Left colon (tissue), 2 donors: Measurements from ENCODE around the gene NEMF. TPM values are rescaled to one million over a fixed set of nuclear protein-coding genes. Genes with fewer than 3 reads are reported as not detected.
"Not testable (repeated sequence)": the region's sequence is repeated elsewhere in the genome, so short reads cannot be mapped to it uniquely, and the experiment has no call there.

ENCODE experiments used
- ATAC-seq: fragments of 200-7000 bp; cut with Tn5 transposase; one replicate; pipeline ENCODE4 v1.9.1; 2020; ENCODE audit warnings: mild to moderate bottlenecking, moderate library complexity
- DNase-seq, 2 donors: peaks; one replicate each; pipeline ENCODE4 v3.0.0-alpha.2; 2020
- intact Hi-C, 2 donors: fragments of 100-400 bp; cut with DNase I in 1 of 2; cut with micrococcal nuclease in 1 of 2; formaldehyde crosslinking; loops; one replicate each; pipeline versions ENCODE4 v1.11.2 to v1.14.0; 2022; cut with DNase I, micrococcal nuclease
- total RNA-seq, 2 donors: library from RNA; stranded (reverse); fragmentation: NEBNext Ultra II Directional; extraction: Animal tissue kit (Norgen Biotek cat#: 25700); gene quantifications; one replicate each; pipeline ENCODE4 v1.2.1, GENCODE V29; 2021
- donor health status: DM: no; HTN: no; CAD: no.
- donor health status: DM: yes; HTN: yes; CAD: no.

The NEMF gene
- total RNA-seq, 2 donors from 2014 or later: 53.2 to 62.1 TPM

DNA sequence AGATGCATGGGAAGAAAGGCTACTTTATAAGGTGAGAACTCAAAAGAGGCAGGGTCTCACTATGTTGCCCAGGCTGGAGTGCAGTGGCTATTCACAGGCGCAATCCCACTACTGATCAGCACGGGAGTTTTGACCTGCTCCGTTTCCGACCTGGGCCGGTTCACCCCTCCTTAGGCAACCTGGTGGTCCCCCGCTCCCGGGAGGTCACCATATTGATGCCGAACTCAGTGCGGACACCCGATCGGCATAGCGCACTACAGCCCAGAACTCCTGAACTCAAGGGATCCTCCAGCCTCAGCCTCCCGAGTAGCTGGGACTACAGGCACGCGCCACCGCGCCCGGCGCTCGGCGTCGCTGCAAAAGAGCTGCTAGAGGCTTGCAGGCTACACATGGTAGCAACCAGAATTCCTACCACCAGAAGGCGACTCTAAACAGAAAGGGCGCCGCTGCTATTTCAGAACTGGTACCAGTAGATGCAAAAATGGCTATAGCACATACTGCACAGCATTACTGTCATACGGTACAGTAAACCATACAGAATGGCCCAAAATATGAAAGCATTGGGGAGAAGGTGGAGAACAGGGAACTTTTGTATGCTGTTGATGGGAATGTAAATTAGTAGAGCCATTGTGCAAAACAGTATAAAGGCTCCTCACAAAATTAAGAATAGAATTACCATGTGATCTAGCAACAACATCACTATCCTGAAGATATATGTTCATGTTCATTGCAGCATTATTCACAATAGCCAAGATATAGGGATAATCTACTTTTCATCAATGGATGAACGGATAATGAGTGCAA, 1.2 kb upstream of the NEMF start:
- intact Hi-C loops: loop anchor here in 1 of 2 donors (10.0 kb wide), 1 partner anchor 261 kb away; the partner anchor contains the start of gene VCPKMT
- ATAC-seq (peak; percentile 79), DNase-seq (peak; percentile 80)

- DNase-seq (no peak), ATAC-seq (peak; percentile 4)
- intact Hi-C loops: loop anchor here in 1 of 2 donors (10.0 kb wide), 1 partner anchor 262 kb away; the partner anchor contains the start of gene VCPKMT
Measured at GRCh38 chr14:49853158-49853477, 530 bp upstream of the NEMF start.

DNA sequence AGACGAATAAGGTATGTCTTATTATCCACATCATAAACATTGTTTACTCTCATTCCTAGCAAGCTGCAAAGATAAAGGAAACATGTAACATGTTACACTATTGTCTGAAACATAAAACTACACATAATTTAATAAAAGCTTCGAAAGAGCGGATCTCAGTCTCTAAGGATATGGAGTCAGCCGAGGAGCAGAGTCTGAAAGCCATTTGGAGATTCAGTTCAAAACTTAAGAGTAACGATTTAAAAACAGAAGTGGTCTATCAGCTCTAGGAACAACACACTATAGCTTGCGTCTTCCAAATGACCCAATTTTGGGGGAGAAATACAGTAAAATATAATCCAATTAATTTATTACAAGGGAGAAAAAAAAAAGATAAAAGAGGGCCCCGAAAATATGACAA, 775 bp downstream of the NEMF start:
- intact Hi-C loops: loop anchor here in 1 of 2 donors (10.0 kb wide), 1 partner anchor 263 kb away; the partner anchor contains the start of gene VCPKMT
- ATAC-seq (no peak), DNase-seq (no peak)

GRCh38 chr14:49849213-49849847, 3.3 kb downstream of the NEMF start:
- no peak for DNase-seq
- no peak for ATAC-seq
- intact Hi-C loops: no loop called here

GRCh38 chr14:49828640-49829039, 23.9 kb downstream of the NEMF start:
- DNase-seq: no peak
- no peak for ATAC-seq
- intact Hi-C loops: no loop called here

- intact Hi-C loops: no loop called here
- DNase-seq: no peak
- peak; percentile 27 for ATAC-seq
Measured at GRCh38 chr14:49820176-49820575, 32.4 kb downstream of the NEMF start.

DNA sequence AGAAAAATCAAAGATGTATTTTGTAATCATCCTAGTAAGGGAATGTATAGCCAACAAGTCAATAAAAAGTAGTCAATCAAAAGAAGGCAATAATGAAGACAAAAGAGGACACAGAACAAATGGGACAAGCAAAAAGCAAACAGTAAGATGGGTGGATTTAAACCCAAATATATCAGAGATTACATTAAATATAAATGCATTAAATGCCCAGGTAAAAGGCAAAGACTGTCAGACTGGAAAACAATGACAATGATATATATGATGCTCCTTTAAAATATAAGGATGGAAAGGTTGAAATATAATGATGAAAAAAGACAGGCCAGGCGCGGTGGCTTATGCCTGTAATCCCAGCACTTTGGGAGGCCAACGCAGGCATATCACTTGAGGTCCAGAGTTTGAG, 35.7 kb downstream of the NEMF start:
- intact Hi-C loops: no loop called here
- no peak for DNase-seq
- ATAC-seq: no peak

- DNase-seq, intact Hi-C loops, ATAC-seq: not testable (repeated sequence)
Measured at GRCh38 chr14:49816118-49816517, 36.5 kb downstream of the NEMF start.

- ATAC-seq (no peak), DNase-seq (no peak)
- intact Hi-C loops: no loop called here
Measured at GRCh38 chr14:49808780-49809179, 43.8 kb downstream of the NEMF start.

GRCh38 chr14:49796025-49796424, 56.6 kb downstream of the NEMF start:
- no peak for DNase-seq
- ATAC-seq: no peak
- intact Hi-C loops: no loop called here

DNA sequence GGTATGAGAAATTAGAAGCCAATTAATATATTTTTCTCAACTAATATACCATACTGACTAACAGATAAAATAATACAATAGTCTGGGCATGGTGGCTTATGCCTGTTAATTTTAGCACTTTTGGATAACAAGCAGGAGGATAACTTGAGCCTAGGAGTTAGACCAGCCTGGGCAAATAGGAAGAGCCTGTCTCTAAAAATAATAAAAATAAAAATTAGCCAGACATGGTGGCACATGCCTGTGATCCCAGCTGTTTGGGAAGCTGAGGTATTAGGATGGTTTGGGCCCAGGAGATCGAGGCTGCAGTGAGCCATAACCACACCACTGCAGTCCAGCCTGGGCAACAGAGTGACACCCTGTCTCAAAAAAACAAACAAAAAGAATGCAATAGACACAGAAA, 60.0 kb downstream of the NEMF start:
- ATAC-seq: no peak
- intact Hi-C loops: no loop called here

DNA sequence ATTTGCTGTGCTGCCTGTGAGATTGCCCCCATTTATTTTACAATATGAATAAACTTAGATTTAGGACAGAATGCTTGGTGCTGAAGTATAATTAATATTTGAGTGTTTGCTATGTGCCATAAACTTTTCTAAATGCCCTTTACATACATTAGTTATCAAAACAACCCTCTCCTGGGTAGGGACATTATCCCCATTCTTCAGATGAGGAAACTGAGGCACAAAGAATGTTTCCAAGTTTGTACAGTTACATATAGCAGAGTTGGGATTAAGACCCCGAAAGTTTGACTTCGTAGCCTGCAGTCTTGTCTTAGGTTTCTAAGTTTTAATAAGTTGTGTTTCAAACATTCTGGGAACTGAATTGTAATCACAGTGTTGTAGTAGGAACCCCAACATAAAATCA, 66.3 kb downstream of the NEMF start:
- DNase-seq (no peak), ATAC-seq (no peak)
- intact Hi-C loops: loop anchor here in 1 of 2 donors (10.0 kb wide), 1 partner anchor 48 kb away; no protein-coding TSS in a partner anchor

More for the DNA sequence above, 60.0 kb downstream of the NEMF start:
- no peak for DNase-seq

GRCh38 chr14:49783394-49784014, 69.1 kb downstream of the NEMF start:
- ATAC-seq (no peak), DNase-seq (no peak)
- intact Hi-C loops: loop anchor here in 1 of 2 donors (10.0 kb wide), 1 partner anchor 51 kb away; no protein-coding TSS in a partner anchor

GRCh38 chr14:49781040-49781439, 71.5 kb downstream of the NEMF start:
- ATAC-seq (peak; percentile 50), DNase-seq (peak in 1 of 2 donors; percentile 12)
- intact Hi-C loops: loop anchor here in 1 of 2 donors (10.0 kb wide), 1 partner anchor 54 kb away; no protein-coding TSS in a partner anchor

- intact Hi-C loops: no loop called here
- no peak for DNase-seq
- no peak for ATAC-seq
Measured at GRCh38 chr14:49778421-49778820, 74.2 kb downstream of the NEMF start.

GRCh38 chr14:49774106-49774505, 78.5 kb downstream of the NEMF start:
- DNase-seq (no peak), ATAC-seq (no peak)
- intact Hi-C loops: no loop called here

- ATAC-seq, intact Hi-C loops: not testable (repeated sequence)
- DNase-seq: peak in 1 of 2 donors; percentile 12
Measured at GRCh38 chr14:49771691-49772090, 80.9 kb downstream of the NEMF start.

DNA sequence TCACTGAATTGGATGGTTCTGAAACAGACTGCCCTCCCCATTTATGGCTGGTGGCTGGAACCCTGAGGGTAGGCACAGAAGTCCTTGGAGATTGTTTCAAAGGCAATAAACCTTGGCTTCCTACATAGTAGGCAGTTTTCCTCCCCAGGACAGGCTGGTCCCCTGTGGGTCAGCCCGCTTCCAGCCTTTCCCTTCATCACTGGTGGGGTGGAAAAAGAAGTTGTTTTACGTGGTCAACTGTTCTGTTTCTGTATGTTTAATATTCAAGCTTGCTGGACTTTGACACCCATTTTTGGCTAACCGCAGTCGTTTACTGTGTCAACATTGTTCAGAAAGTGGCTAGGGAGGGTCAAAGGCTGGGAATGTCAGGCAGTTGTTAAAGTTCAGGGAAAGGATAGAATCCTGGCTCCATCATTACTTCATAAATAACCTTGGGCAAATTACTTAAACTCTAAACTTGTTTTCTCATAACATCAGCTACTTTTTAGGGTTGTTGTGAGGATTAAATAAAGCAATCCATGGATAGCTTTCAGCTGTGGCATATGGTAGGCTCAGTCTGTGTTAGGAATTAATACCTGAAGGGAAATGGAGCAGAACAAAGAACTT, 82.3 kb downstream of the NEMF start:
- ATAC-seq: peak; percentile 59
- DNase-seq: peak; percentile 47 to 77
- intact Hi-C loops: no loop called here

DNA sequence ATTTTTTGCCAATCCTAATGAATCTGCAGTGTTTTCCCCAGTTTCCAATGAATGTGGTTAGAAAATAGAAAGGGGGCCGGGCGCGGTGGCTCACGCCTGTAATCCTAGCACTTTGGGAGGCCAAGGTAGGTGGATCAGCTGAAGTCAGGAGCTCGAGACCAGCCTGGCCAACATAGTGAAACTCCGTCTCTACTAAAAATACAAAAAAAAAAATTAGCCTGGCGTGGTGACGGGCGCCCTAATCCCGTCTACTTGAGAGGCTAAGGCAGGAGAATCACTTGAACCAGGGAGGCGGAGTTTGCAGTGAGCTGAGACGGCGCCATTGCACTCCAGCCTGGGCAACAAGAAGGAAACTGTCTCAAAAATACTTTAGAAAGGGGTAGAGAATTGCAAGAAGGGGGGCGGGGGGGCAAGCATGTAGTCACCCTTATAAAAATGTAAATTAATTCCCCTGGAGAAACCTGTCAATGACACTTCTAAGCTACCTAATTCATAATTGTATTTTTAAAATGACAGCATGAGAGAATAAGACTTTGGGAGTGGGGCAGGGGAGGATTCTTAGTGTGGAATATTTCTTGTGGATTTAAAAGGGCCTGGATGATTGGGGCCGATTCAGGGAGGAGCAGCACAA, 82.9 kb downstream of the NEMF start:
- intact Hi-C loops: no loop called here
- peak in 1 of 2 donors; percentile 34 for DNase-seq
- no peak for ATAC-seq
